Heart left ventricle (tissue), 16 donors: Measurements from ENCODE around the gene GBP5. TPM values are rescaled to one million over a fixed set of nuclear protein-coding genes. Genes with fewer than 3 reads are reported as not detected.

Experiments
- ATAC-seq, 4 donors: fragments of 200-7000 bp; cut with Tn5 transposase; one replicate each; pipeline ENCODE4 v1.9.1; 2020 to 2022; ENCODE audit warnings: moderate library complexity in 4 of 4, mild to moderate bottlenecking in 3 of 4, moderate number of reproducible peaks in 1 of 4
- DNase-seq, 5 donors: peaks; one replicate each; pipeline ENCODE4 v3.0.0-alpha.2; 2020
- H3K27ac ChIP-seq, 12 donors: fragments of 200-600 bp; sonication (generic) in 4 of 12; one replicate each; pipeline versions ENCODE4 v1.5.0 to v1.8.0; 2016 to 2022; ENCODE audit warnings: mild to moderate bottlenecking in 2 of 12
- H3K27me3 ChIP-seq, 9 donors: fragments of 200-600 bp; sonication (generic) in 2 of 9; one replicate each; pipeline versions ENCODE4 v1.5.1 to v1.8.0; 2016 to 2022; ENCODE audit warnings: mild to moderate bottlenecking in 3 of 9
- H3K36me3 ChIP-seq, 9 donors: fragments of 200-600 bp; sonication (generic) in 2 of 9; one replicate each; pipeline versions ENCODE4 v1.5.0 to v1.8.0; 2018 to 2022; ENCODE audit warnings: mild to moderate bottlenecking in 2 of 9
- H3K4me1 ChIP-seq, 12 donors: fragments of 200-600 bp; sonication (generic) in 4 of 12; one replicate each; pipeline versions ENCODE4 v1.5.0 to v1.8.0; 2016 to 2022; ENCODE audit warnings: mild to moderate bottlenecking in 3 of 12
- H3K4me3 ChIP-seq, 12 donors: fragments of 200-600 bp; sonication (generic) in 4 of 12; one replicate each; pipeline versions ENCODE4 v1.5.0 to v1.8.0; 2017 to 2022; ENCODE audit warnings: mild to moderate bottlenecking in 9 of 12, moderate library complexity in 4 of 12
- H3K9me3 ChIP-seq, 12 donors: fragments of 200-600 bp; sonication (generic) in 4 of 12; one replicate each; pipeline versions ENCODE4 v1.5.0 to v1.8.0; 2016 to 2022; ENCODE audit warnings: mild to moderate bottlenecking in 1 of 12
- CTCF ChIP-seq, 12 donors: fragments of 200-600 bp; sonication (generic) in 4 of 12; IDR thresholded peaks; one replicate each; pipeline versions ENCODE4 v1.5.0 to v1.8.0; 2018 to 2022; ENCODE audit warnings: antibody characterized with exemption in 12 of 12, mild to moderate bottlenecking in 5 of 12
- POLR2A ChIP-seq, 2 donors: fragments of 450-650 bp; IDR thresholded peaks; one replicate each; pipeline ENCODE4 v1.6.1; 2017; ENCODE audit warnings: antibody characterized with exemption in 2 of 2, mild to moderate bottlenecking in 2 of 2, moderate library complexity in 2 of 2
- WGBS, 4 donors: extraction: QIAGEN DNeasy Blood & Tissue Kit in 2 of 4; methylation state at CpG; one replicate each; pipeline versions ENCODE4 v1.1.5 to v1.1.7; 2013 to 2018; 5-methylcytosine and 5-hydroxymethylcytosine counted together
- intact Hi-C, 10 donors: fragments of 100-400 bp; cut with DNase I; formaldehyde crosslinking; loops; one replicate each; pipeline versions ENCODE4 v1.11.1 to v1.14.2; 2022
- polyA plus RNA-seq, 2 donors: library from polyadenylated mRNA; stranded (reverse); fragments of 200-250 nt; gene quantifications; one replicate each; pipeline ENCODE4 v1.2.3, GENCODE V29; 2013
- total RNA-seq, 9 donors: library from RNA; depleted of rRNA in 2 of 9; stranded (reverse); fragments of >200 nt in 2 of 9; fragmentation: NEBNext Ultra II Directional in 3 of 9; extraction: Animal tissue kit (Norgen Biotek cat#: 25700) in 3 of 9; gene quantifications; one replicate each; pipeline versions ENCODE4 v1.1.0 to v1.2.4, GENCODE V29; 2016 to 2023
- donor health status: ischemic (EF 13 %, LVEDD 7.1; RV severe dilation, severe dysfunction).
- donor health status: healthy with polysubstance abuse.
- donor health status: DM: no; HTN: yes; CAD: no.
- donor health status: DM: no; HTN: no; CAD: no.
- donor health status: ischemic (EF 25% LVEDD 6.9; RV normal size, moderate dysfunction).
- donor health status: ischemic (EF 25% LVEDD 5.7; RV mildly dilated, moderate dysfunction).
- donor health status: healthy.
- donor health status: DM: yes; HTN: yes; CAD: no.
- donor health status: ischemic (EF 35%, LVEDD 5.7; RV mildly dilated, moderate dysfunction).
- donor health status: nonischemic (EF 11% LVEDD 7.7; RV severe dilation, severe dysfunction).
- donor health status: DM: yes; HTN: yes; CAD: no.
- donor health status: PGD.
- donor health status: ischemic (EF 29% LVEDD 5.4; RV normal size, mild dysfunction).
- donor health status: nonischemic (EF 23%, LVEDD 6.1; RV moderate dilation, normal function).

The GBP5 gene
- total and polyA plus RNA-seq, 11 donors, result 0.07 to 71.2 (median 0.67) TPM

GRCh38 chr1:89274411-89274857 is 1.8 kb upstream of the GBP5 start:
- Histone ChIP-seq H3K9me3 (no peaks in the 10 kb centered on the region), H3K27ac (peak overlapping the region in 1 of 12 donors; percentile 79), H3K27me3 (no peaks in the 10 kb centered on the region), H3K36me3 (peaks cover 0 to 9% (median 0%) of the 10 kb centered on the region in 9 donors), H3K4me1 (peaks cover 0 to 74% (median 0%) of the 10 kb centered on the region in 12 donors), H3K4me3 (peak overlapping the region in 1 of 12 donors; percentile 58)
- TF ChIP-seq CTCF (IDR thresholded peaks at IDR 0.05) (no peak), POLR2A (IDR thresholded peaks at IDR 0.05) (no peak)
- ATAC-seq (no peak), DNase-seq (no peak)
- WGBS, 4 donors, result 53 to 65% (median 60%) methylated on average over 2 of the region's 2 CpGs
- intact Hi-C loops, result no loop called here

GRCh38 chr1:89273324-89273778 is 691 bp upstream of the GBP5 start:
- H3K36me3 ChIP-seq, result peaks cover 0 to 20% (median 0%) of the 10 kb centered on the region in 9 donors
- H3K4me3 ChIP-seq, result peak overlapping the region in 1 of 12 donors; percentile 58
- ATAC-seq (no peak), DNase-seq (no peak)
- H3K9me3 ChIP-seq, result no peaks in the 10 kb centered on the region
- intact Hi-C loops, result no loop called here
- TF ChIP-seq POLR2A (IDR thresholded peaks at IDR 0.05) (no peak), CTCF (IDR thresholded peaks at IDR 0.05) (no peak)
- 88 to 99% (median 94%) methylated on average over 6 to 13 of the region's 13 CpGs for WGBS, 4 donors
- H3K4me1 ChIP-seq, result peaks cover 0 to 73% (median 0%) of the 10 kb centered on the region in 12 donors
- H3K27ac ChIP-seq, result peak overlapping the region in 1 of 12 donors; percentile 79
- H3K27me3 ChIP-seq, result no peaks in the 10 kb centered on the region

GRCh38 chr1:89271341-89272015 is 1.2 kb downstream of the GBP5 start:
- Histone ChIP-seq H3K27ac (peak overlapping the region in 1 of 12 donors; percentile 79), H3K36me3 (peaks cover 0 to 39% (median 0%) of the 10 kb centered on the region in 9 donors), H3K9me3 (no peaks in the 10 kb centered on the region), H3K4me1 (peaks cover 0 to 75% (median 0%) of the 10 kb centered on the region in 12 donors), H3K4me3 (peak overlapping the region in 5 of 12 donors; percentile 1 to 58 (median 38)), H3K27me3 (no peaks in the 10 kb centered on the region)
- TF ChIP-seq CTCF (IDR thresholded peaks at IDR 0.05) (no peak), POLR2A (IDR thresholded peaks at IDR 0.05) (no peak)
- ATAC-seq, result peak in 1 of 4 donors; percentile 54
- no peak for DNase-seq
- intact Hi-C loops, result no loop called here
- WGBS, 4 donors, result 67 to 73% (median 68%) methylated on average over 3 of the region's 3 CpGs

GRCh38 chr1:89270423-89270822 is 2.2 kb downstream of the GBP5 start:
- peaks cover 0 to 65% (median 0%) of the 10 kb centered on the region in 12 donors for H3K4me1 ChIP-seq
- H3K4me3 ChIP-seq, result peak overlapping the region in 2 of 12 donors; percentile 46 to 58
- intact Hi-C loops, result no loop called here
- no peak for ATAC-seq
- no peaks in the 10 kb centered on the region for H3K9me3 ChIP-seq
- no peak for DNase-seq
- H3K27ac ChIP-seq, result peak overlapping the region in 1 of 12 donors; percentile 79
- WGBS, 4 donors, result 89 to 100% (median 97%) methylated on average over 1 of the region's 1 CpG
- H3K36me3 ChIP-seq, result peaks cover 0 to 49% (median 0%) of the 10 kb centered on the region in 9 donors
- H3K27me3 ChIP-seq, result no peaks in the 10 kb centered on the region
- no peak for TF ChIP-seq CTCF (IDR thresholded peaks at IDR 0.05)
- TF ChIP-seq POLR2A (IDR thresholded peaks at IDR 0.05), result no peak
